Stimulated activated CD8-positive, alpha-beta memory T cell treated with anti-CD3 and anti-CD28 coated beads, Interleukin-7, amount 100 ng/mL, for 4 hours (primary cell): Measurements from ENCODE around the gene KLK6.
"Not testable (repeated sequence)": the region's sequence is repeated elsewhere in the genome, so short reads cannot be mapped to it uniquely, and the experiment has no call there.

Experiments
- DNase-seq, 2 donors: peaks; one replicate each; pipeline ENCODE4 v3.0.0-alpha.2; 2020; ENCODE audit warnings: low read depth in 2 of 2

KLK6 gene

DNA sequence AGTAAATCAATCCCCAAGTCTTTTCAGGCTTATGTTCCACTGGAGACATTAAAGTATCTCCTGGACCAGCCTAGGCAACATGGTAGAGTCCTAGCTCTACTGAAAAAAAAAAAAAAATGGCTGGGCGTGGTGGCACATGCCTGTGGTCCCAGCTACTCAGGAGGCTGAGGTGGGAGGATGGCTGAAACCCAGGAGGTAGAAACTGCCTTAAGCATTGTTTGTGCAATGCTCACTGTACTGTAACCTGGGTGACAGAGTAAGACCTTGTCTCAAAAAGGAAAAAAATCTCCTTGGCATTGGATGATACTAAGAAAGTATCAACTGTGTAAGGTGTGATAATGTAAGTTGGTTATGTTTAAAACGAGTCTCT is 23.3 kb upstream of the KLK6 start:
- no peak for DNase-seq

DNA sequence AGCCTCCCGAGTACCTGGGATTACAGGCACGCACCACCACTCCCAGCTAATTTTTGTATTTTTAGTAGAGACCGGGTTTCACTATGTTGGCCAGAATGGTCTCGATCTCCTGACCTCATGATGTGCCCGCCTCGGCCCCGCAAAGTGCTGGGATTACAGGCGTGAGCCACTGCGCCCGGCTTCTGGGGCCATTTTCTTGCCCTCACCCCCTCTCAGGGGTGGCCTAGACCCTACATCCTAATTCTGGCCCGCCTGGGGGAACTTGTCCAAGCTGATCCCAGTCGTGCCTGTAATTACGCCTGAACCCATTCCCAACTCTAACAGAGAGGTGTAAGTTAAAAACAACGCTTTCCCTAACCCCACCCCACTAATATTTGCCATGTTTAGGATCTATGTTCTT is 15.0 kb upstream of the KLK6 start:
- DNase-seq = not testable (repeated sequence)

DNA sequence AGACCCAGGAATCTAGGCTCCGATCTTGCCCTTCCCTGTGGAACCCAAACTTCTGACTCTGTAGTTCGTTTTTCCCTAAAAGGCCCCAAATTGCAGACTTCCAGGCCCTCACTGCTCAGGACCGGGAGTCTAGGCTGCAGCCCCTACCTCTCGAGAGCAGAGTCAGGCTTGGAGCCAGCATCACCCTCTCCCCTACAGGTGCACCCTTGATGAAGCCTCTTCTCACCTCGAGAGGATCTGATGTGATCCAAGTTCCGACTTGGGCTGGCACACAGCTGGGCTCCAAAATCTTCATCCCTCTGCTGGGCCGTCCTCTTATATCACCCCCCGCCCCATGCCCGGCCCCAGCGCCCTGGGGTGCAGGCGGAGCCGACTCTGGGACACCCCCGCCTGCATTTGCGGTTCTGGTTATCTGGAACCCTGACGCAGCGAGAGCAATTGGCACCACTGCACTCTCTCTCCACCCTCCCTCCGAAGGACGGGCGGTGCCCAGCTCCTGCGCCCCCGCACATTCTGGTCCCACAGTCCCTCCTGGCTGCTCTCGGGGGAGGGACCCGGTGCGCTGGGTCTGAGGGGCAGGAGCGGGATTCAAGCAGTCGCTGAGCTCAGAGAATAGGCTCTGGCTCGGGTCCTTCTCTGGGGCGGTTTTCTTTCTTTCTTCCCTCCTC is 14.4 kb upstream of the KLK6 start, which contains the start of gene KLK7:
Gene KLK7 (minus strand): TSS at position 293 of the 668 bp plus-strand sequence. CDS start 1,518 bp downstream, outside the sequence.
- no peak for DNase-seq

GRCh38 chr19:50982186-50982585 is 12.8 kb upstream of the KLK6 start:
- no peak for DNase-seq

- DNase-seq = no peak
These were observed 12.3 kb upstream of the KLK6 start for GRCh38 chr19:50981587-50982146.

- DNase-seq = no peak
These were observed 10.8 kb upstream of the KLK6 start for GRCh38 chr19:50980208-50980607.

- no peak for DNase-seq
These were observed 10.4 kb upstream of the KLK6 start for GRCh38 chr19:50979758-50980157.

GRCh38 chr19:50978772-50979390 is 9.5 kb upstream of the KLK6 start:
- no peak for DNase-seq

- no peak for DNase-seq
These were observed 8.2 kb upstream of the KLK6 start for GRCh38 chr19:50977626-50978025.

GRCh38 chr19:50975766-50976165 is 6.4 kb upstream of the KLK6 start:
- DNase-seq = no peak

DNA sequence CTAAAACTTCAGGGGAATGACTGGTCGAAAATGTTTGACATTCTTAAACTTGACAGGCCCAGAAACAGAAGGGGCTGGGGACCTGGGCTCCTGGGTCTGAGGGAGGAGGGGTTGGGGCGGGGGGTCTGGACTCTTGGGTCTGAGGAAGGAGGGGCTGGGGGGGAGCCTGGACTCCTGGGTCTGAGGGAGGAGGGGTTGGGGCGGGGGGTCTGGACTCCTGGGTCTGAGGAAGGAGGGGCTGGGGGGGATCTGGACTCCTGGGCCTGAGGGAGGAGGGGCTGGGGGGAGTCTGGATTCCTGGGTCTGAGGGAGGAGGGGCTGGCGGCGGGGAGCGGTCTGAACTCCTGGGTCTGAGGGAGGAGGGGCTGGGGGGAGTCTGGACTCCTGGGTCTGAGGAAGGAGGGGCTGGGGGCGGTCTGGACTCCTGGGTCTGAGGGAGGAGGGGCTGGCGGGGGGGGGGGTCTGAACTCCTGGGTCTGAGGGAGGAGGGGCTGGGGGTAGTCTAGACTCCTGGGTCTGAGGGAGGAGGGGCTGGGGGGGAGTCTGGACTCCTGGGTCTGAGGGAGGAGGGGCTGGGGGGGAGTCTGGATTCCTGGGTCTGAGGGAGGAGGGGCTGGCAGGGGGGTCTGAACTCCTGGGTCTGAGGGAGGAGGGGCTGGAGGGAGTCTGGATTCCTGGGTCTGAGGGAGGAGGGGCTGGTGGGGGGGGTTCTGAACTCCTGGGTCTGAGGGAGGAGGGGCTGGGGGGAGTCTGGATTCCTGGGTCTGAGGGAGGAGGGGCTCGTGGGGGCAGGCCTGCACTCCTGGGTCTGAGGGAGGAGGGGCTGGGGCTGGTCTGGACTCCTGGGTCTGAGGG is 5.5 kb upstream of the KLK6 start:
- no peak for DNase-seq

DNA sequence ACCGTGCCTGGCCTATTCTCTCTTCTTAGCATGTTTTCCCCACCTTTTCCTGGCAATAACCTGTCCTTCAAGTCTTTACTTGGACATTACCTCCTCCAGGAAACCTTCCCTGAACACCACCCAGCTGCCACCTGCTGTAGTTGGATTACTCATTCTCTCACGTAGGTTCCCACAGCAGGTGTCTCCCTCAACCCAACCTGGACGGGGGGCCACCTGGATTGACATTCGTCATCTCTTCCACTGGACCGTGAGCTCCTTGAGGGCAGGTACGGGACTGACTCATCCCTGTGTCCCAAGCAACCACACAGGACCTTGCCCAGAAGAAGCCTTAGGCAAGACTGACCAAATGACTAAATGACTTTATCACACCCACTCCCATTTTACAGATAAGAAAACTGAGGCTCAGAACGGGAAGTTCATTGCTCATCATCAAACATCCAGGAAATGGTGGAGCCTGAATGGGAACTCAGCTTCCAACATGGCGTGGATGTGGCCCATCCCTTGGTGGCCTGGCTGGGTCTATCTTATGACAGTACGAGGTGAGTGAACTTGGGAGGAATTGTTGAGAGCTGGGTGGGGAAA is 3.5 kb upstream of the KLK6 start:
- DNase-seq = no peak

DNA sequence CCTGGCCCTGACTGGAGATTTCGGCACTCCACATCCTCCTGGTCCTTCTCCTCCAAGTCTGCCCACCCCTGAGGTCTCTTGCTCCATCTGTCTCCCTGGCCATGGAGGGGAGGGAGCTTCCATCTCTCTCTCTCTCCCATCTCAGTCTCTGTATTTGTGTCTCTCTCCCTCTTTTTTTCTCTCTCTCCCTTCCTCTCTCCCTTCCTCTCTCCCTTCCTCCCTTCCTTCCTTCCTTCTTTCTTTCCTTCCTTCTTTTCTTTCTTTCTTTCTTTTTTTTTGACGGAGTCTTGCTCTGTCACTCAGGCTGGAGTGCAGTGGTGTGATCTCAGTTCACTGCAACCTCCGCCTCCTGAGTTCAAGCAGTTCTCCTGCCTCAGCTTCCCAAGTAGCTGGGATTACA is 419 bp upstream of the KLK6 start:
- not testable (repeated sequence) for DNase-seq

DNA sequence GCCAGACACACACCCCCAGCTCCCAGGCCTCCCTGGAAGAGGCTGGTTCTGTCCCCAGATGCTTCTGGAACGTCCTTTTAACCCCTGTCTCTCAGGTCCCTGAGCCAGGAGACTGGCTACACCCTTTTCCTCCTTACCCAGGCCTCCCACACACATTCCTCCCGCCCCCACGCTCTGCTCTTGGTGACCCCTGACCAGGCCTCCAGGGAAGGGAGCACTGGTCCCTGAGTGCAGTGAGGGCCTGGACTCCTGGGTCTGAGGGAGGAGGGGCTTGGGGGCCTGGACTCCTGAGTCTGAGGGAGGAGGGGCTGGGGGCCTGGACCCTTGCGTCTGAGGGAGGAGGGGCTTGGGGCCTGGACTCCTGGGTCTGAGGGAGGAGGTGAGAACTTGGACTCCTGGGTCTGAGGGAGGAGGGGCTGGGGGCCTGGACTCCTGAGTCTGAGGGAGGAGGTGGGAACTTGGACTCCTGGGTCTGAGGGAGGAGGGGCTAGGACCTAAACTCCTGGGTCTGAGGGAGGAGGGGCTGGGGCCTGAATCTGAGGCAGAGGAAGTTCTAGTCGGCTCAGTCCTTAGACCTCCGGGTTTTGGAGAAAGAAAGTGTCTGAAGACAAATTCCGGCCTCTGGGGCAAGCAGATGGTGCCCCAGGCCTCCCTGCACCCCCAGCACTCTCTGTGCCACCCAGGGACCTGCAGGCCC is 527 bp downstream of the KLK6 start:
- no peak for DNase-seq

DNA sequence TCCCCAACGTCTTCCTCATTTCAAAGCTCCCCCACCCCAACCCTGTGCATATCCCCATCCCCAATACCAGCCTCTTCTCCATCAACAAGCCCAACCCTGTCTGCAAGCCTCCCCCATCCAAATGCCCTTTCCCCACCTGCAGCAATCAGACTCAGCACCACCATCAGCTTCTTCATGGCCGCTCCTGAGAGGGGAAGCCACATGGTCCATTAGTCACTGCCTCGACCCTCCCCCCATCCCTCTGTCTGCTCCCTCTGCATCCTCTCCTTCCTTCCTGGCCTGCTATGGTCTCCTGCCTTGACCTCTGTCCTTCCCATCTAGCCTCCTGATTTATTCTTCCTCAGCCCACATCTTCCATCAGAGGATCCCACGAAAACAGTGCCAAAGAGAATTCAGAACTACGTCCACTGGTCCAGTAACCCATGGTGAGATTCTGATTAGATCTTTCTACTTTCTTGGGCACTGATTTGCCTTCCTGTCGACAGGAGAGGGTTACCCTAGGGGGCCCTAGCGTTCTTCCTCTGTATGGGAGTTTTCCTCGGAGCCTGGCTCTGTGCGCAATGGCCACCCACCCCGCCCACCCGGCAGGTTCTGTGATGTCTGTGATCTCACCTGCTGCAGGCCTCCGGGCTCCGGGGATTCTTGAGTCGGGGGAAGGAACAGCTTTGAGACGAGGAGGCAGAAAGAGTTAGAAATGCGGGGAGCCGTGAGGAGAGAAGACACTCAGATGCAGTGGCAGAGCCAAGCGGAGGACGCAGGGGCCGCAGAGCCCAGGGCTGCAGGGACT is 1.3 kb downstream of the KLK6 start:
- no peak for DNase-seq

- DNase-seq = no peak
These were observed 5.1 kb downstream of the KLK6 start for GRCh38 chr19:50964266-50964665.

DNA sequence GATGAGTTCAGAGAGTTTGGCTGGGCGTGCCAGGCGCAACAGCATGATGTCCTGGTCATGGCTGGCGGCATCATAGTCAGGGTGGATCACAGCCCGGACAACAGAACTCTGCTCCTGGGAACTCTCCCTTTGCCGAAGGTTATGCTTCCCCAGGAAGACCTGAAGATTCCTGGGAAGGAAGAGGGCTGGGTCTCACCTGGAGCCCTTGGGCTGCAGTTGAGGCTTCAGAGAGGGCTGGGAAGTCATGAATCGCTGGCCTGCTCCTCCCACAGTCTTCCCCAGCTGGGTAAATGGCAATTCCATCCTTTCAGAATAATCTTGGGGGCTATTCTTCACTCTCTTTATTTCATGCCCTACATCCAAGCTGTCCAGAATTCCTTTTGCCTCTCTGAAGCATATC is 6.0 kb downstream of the KLK6 start:
- no peak for DNase-seq

DNA sequence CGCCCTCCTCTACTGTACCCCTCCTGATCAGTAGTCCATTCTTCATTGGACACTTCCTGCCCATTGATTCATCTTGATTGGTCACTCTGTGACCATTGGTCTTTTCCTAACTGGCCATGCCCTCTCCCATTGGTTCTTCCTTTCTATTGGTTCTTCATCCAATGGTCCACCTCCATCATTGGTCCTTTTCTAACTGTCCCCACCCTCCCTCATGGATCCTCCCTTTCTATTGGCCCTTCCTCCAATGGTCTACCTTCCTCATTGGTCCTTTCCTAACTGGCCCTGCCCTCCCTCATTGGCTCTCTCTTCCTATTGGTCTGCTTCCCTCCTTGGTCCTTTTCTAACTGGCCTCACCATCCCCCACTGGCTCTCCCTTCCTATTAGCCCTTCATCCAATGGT is 7.1 kb downstream of the KLK6 start:
- no peak for DNase-seq

DNA sequence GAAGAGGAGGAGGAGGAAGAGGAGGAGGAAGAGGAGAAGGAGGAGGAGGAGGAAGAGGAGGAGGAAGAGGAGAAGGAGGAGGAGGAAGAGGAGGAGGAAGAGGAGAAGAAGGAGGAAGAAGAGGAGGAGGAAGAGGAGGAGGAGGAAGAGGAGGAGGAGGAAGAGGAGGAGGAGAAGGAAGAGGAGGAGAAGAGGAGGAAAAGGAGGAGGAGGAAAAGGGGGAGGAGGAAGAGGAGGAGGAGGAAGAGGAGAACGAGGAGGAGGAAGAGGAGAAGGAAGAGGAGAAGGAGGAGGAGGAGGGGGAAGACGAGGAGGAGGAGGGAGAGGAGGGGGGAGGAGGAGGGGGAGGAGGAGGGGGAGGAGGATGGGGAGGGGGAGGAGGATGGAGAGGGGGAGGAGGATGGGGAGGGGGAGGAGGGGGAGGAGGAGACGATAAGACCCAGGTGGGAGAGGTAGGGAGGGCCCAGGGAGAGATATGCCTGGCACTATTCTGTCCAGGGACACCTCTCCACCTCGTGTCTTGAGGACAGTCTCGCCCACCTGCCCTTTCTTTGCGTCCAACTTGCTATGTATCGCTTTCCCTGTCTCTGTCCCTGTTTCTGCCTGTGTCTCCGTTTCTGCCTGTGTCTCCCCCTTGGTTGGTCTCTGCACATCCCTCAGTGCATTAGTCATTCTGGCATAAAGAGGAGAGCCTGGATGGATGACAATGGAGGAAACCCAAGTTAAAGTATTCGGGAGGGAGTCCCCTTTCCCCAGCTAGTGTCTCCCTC is 9.5 kb downstream of the KLK6 start:
- no peak for DNase-seq

DNA sequence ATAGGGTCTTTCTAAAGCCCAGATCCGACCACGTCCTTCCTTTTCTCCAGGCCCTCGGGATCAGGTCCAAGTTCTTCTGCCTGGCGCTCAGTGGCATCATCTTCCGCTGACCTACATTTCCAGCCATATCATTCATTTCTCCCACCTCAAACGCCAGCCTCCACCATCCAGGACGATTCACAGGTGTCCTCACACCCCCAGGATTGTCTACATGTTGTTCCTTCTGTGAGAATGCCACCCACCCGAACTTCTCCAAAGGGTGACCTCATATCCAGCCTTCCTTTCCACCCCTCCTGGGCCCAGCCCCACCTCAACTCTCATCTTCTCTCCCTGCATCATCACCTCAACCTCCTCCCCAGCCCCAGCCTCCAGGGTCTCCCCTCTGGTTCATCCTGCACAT is 11.8 kb downstream of the KLK6 start:
- no peak for DNase-seq
